Sigmoid colon (tissue), 4 donors: ENCODE results near the gene WIPF2.

Experiments used
- CTCF ChIP-seq, 4 experiments: fragments of 450-650 bp in 3 of 4; fragments of 200-600 bp in 1 of 4; IDR thresholded peaks; one replicate each; pipeline ENCODE4 v1.5.1; 2016 to 2019; ENCODE audit warnings: antibody characterized with exemption in 4 of 4, mild to moderate bottlenecking in 3 of 4, moderate library complexity in 2 of 4
- EP300 ChIP-seq, 4 donors: sonication (generic); formaldehyde crosslinking; IDR thresholded peaks; one replicate each; pipeline ENCODE4 v1.6.1; 2017; ENCODE audit warnings: antibody characterized with exemption in 4 of 4
- POLR2A ChIP-seq, 2 donors: fragments of 450-650 bp; IDR thresholded peaks; one replicate each; pipeline ENCODE4 v1.6.1; 2016; ENCODE audit warnings: antibody characterized with exemption in 2 of 2, mild to moderate bottlenecking in 2 of 2, moderate library complexity in 2 of 2
- POLR2AphosphoS5 ChIP-seq, 4 donors: sonication (generic); formaldehyde crosslinking; IDR thresholded peaks; one replicate each; pipeline ENCODE4 v1.6.1; 2017; ENCODE audit warnings: antibody characterized with exemption in 4 of 4

GRCh38 chr17:40283662-40284061 lies 64.6 kb downstream of the WIPF2 start:
- TF ChIP-seq CTCF (IDR thresholded peaks at IDR 0.05) (no peak), POLR2AphosphoS5 (IDR thresholded peaks at IDR 0.05) (no peak), POLR2A (IDR thresholded peaks at IDR 0.05) (no peak), EP300 (IDR thresholded peaks at IDR 0.05) (no peak)
